HG03442 (cell line): ENCODE results near the gene DDX11.
"Not testable (repeated sequence)": the region's sequence is repeated elsewhere in the genome, so short reads cannot be mapped to it uniquely, and the experiment has no call there.

Experiments
- ATAC-seq: cut with Tn5 transposase; IDR thresholded peaks from one replicate; pipeline ENCODE4 v1.9.1; 2021; ENCODE audit warnings: mild to moderate bottlenecking, moderate library complexity; ENCODE audit not compliant: unreplicated experiment

The DDX11 gene

GRCh38 chr12:31066196-31066595 lies 7.5 kb upstream of the DDX11 start:
- ATAC-seq = not testable (repeated sequence)

GRCh38 chr12:31067656-31068055 lies 6.0 kb upstream of the DDX11 start:
- not testable (repeated sequence) for ATAC-seq

- ATAC-seq = not testable (repeated sequence)
Observed at GRCh38 chr12:31070971-31071740, 2.5 kb upstream of the DDX11 start.

- not testable (repeated sequence) for ATAC-seq
Observed at GRCh38 chr12:31072962-31073361, 698 bp upstream of the DDX11 start.

GRCh38 chr12:31074333-31074874 lies 744 bp downstream of the DDX11 start:
- peak; percentile 36 for ATAC-seq

- ATAC-seq = not testable (repeated sequence)
Observed at GRCh38 chr12:31076150-31076549, 2.5 kb downstream of the DDX11 start.

GRCh38 chr12:31077095-31077494 lies 3.4 kb downstream of the DDX11 start:
- not testable (repeated sequence) for ATAC-seq

- not testable (repeated sequence) for ATAC-seq
Observed at GRCh38 chr12:31077998-31078397, 4.3 kb downstream of the DDX11 start.

- ATAC-seq = not testable (repeated sequence)
Observed at GRCh38 chr12:31079421-31079820, 5.8 kb downstream of the DDX11 start.

- not testable (repeated sequence) for ATAC-seq
Observed at GRCh38 chr12:31080221-31080620, 6.6 kb downstream of the DDX11 start.

- not testable (repeated sequence) for ATAC-seq
Observed at GRCh38 chr12:31081274-31081673, 7.6 kb downstream of the DDX11 start.

- not testable (repeated sequence) for ATAC-seq
Observed at GRCh38 chr12:31084241-31084640, 10.6 kb downstream of the DDX11 start.

GRCh38 chr12:31086032-31086431 lies 12.4 kb downstream of the DDX11 start:
- not testable (repeated sequence) for ATAC-seq

GRCh38 chr12:31087486-31087885 lies 13.8 kb downstream of the DDX11 start:
- ATAC-seq = not testable (repeated sequence)

GRCh38 chr12:31087956-31088355 lies 14.3 kb downstream of the DDX11 start:
- ATAC-seq = not testable (repeated sequence)

GRCh38 chr12:31089072-31089471 lies 15.4 kb downstream of the DDX11 start:
- no peak for ATAC-seq

- not testable (repeated sequence) for ATAC-seq
Observed at GRCh38 chr12:31091629-31092028, 18.0 kb downstream of the DDX11 start.

GRCh38 chr12:31092718-31093117 lies 19.1 kb downstream of the DDX11 start:
- ATAC-seq = not testable (repeated sequence)

- not testable (repeated sequence) for ATAC-seq
Observed at GRCh38 chr12:31095080-31095860, 21.6 kb downstream of the DDX11 start.

- ATAC-seq = not testable (repeated sequence)
Observed at GRCh38 chr12:31096251-31097065, 22.8 kb downstream of the DDX11 start.

GRCh38 chr12:31097819-31098218 lies 24.2 kb downstream of the DDX11 start:
- not testable (repeated sequence) for ATAC-seq
